ENCODE measurements around the gene MGMT. TPM values are rescaled to one million over a fixed set of nuclear protein-coding genes. Genes with fewer than 3 reads are reported as not detected.
A peak's percentile ranks its signal among the peaks of the same experiment; 100 is the strongest.

MGMT gene
- total RNA-seq, 4 donors from 2014 or later: 25.6 to 32.2 (median 29.5) TPM

DNA sequence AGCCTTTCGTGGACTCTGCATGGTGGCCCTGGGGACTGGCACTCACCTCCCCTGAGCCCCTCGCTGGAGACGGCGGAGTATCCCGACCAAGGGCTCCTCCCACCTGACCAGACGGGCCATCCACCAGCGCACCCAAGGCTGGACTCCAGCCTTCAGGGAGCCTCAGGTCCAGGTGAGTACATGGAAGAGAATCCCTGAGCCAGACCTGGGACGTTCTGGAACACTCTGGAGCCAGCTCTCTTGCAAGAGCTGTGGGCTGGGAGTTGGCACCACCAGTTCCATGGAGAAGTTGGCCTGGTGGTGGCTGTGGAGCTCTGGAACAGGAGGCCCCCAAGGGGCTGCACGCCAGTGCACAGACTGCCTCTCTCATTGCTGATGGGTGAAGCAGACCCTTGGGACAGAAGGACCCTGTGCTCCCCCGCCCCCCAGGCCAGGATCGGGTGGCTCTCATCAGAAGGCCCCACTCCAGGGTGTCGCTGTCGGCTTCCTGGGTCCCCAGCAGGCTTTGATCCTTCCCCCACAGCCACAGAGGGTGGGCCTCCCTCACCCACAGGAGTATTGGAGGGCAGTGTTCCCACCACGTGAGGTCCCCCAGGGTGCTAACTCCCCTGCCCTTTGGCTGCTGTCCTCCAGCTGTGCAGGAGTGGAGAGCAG is 307.2 kb downstream of the MGMT start:
- Histone ChIP-seq H3K4me3 (no peak overlapping the region), H3K27ac (no peak overlapping the region), H3K4me1 (no peaks in the 10 kb centered on the region), H3K9me3 (no peaks in the 10 kb centered on the region), H3K36me3 (peaks cover 8% of the 10 kb centered on the region), H3K27me3 (no peaks in the 10 kb centered on the region)
- WGBS: 80% methylated on average over 8 of the region's 14 CpGs
- peak; percentile 48 to 64 for DNase-seq (ENCODE audit: low spot score in 2 of 2)
- TF ChIP-seq, protein P1, sequence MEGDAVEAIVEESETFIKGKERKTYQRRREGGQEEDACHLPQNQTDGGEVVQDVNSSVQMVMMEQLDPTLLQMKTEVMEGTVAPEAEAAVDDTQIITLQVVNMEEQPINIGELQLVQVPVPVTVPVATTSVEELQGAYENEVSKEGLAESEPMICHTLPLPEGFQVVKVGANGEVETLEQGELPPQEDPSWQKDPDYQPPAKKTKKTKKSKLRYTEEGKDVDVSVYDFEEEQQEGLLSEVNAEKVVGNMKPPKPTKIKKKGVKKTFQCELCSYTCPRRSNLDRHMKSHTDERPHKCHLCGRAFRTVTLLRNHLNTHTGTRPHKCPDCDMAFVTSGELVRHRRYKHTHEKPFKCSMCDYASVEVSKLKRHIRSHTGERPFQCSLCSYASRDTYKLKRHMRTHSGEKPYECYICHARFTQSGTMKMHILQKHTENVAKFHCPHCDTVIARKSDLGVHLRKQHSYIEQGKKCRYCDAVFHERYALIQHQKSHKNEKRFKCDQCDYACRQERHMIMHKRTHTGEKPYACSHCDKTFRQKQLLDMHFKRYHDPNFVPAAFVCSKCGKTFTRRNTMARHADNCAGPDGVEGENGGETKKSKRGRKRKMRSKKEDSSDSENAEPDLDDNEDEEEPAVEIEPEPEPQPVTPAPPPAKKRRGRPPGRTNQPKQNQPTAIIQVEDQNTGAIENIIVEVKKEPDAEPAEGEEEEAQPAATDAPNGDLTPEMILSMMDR (IDR thresholded peaks at IDR 0.05): no peak
- TF ChIP-seq EP300 (IDR thresholded peaks at IDR 0.05): no peak
- no peak for TF ChIP-seq POLR2A (IDR thresholded peaks at IDR 0.05)
- no peak for TF ChIP-seq POLR2AphosphoS5 (IDR thresholded peaks at IDR 0.05)

DNA sequence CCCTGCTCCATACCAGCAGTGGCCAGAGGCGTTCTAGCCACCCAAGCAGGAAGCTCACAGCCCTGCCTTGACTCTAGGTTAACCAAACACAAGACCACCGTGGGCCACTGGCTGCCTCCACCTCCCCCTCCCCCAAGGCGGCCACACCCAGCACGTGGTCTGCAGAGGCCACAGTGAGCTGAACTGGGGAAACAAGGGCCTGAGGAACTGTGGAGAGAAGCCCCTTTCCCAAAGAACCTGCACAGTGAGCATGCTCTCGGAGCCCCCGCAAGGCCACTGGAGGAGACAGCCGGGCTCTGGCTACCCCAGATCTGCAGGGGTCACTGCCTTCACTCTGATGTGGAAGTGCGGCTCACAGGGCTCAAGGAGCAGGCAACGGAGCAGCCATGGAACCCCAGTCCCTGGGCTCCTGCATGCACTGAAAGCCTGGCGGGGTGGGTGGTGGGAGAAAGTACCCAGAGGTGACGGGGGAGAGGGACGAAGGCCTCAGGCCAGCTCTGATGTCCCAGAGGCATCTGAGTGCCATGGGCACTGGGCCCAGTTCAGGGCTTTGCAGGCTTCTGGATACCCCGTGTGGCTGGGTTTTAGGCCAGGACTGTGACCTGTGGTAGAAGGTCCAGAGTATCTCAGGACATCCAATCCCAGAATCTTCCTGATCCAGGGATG is 307.8 kb downstream of the MGMT start:
- no peaks in the 10 kb centered on the region for H3K27me3 ChIP-seq
- peaks cover 2% of the 10 kb centered on the region for H3K36me3 ChIP-seq
- TF ChIP-seq, protein P1 (IDR thresholded peaks at IDR 0.05): no peak
- TF ChIP-seq EP300 (IDR thresholded peaks at IDR 0.05) (no peak), POLR2A (IDR thresholded peaks at IDR 0.05) (no peak), POLR2AphosphoS5 (IDR thresholded peaks at IDR 0.05) (no peak)
- H3K4me1 ChIP-seq: no peaks in the 10 kb centered on the region
- H3K27ac ChIP-seq: no peak overlapping the region
- peak; percentile 30 to 71 for DNase-seq (ENCODE audit: low spot score in 2 of 2)
- H3K9me3 ChIP-seq: no peaks in the 10 kb centered on the region
- WGBS: 100% methylated on average over 3 of the region's 13 CpGs
- no peak overlapping the region for H3K4me3 ChIP-seq

DNA sequence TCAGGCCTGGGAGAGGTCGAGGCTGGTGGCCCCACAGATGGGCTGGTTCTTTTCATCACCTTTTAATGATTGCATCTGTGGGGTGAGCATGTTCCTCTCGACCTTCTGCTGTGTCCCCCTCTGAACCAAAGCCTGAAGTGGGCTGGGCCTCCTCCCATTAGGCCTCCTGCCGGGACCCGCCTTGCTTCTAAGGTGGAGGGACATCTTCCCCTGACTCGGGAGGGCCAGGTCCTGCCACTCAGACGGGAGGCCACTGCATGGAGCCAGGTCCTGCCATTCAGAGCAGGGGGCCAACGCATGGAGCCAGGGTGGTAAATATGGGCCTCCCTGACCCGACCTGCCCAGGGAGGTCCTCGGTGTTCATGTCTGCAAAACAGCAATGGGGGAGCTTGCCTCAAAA is 308.6 kb downstream of the MGMT start:
- Histone ChIP-seq H3K27me3 (no peaks in the 10 kb centered on the region), H3K27ac (no peak overlapping the region), H3K4me3 (no peak overlapping the region), H3K9me3 (no peaks in the 10 kb centered on the region), H3K4me1 (no peaks in the 10 kb centered on the region), H3K36me3 (no peaks in the 10 kb centered on the region)
- 100% methylated on average over 5 of the region's 9 CpGs for WGBS
- TF ChIP-seq EP300 (IDR thresholded peaks at IDR 0.05): no peak
- TF ChIP-seq, protein P1 (IDR thresholded peaks at IDR 0.05): no peak
- no peak for TF ChIP-seq POLR2AphosphoS5 (IDR thresholded peaks at IDR 0.05)
- TF ChIP-seq POLR2A (IDR thresholded peaks at IDR 0.05): no peak
- DNase-seq (ENCODE audit: low spot score in 2 of 2): peak; percentile 40 to 73

DNA sequence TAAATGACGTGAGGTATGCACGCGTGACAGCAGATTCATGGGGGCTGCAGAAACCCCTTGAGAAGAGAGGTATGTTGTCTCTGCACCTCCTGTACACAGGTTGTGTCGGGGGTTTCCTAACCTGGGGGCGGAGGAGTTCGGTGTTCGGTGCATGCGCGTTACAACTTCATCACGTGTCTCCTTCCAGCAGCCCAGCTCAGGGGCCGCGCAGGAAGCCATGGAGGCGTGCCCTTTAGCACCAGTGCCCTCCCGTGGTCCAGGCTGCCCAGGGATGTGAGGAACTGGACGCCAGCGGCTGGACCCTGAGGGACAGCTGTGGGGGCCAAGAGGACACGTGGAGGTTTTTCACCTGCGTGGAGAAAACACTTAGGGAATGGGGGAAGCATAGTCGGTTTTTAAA is 310.6 kb downstream of the MGMT start:
- no peak overlapping the region for H3K4me3 ChIP-seq
- H3K27me3 ChIP-seq: no peaks in the 10 kb centered on the region
- TF ChIP-seq POLR2AphosphoS5 (IDR thresholded peaks at IDR 0.05): no peak
- TF ChIP-seq EP300 (IDR thresholded peaks at IDR 0.05): no peak
- no peak for TF ChIP-seq POLR2A (IDR thresholded peaks at IDR 0.05)
- TF ChIP-seq, protein P1 (IDR thresholded peaks at IDR 0.05): no peak
- no peaks in the 10 kb centered on the region for H3K9me3 ChIP-seq
- H3K36me3 ChIP-seq: no peaks in the 10 kb centered on the region
- no peak overlapping the region for H3K27ac ChIP-seq
- peak in 1 of 2 donors; percentile 52 for DNase-seq (ENCODE audit: low spot score in 2 of 2)
- H3K4me1 ChIP-seq: no peaks in the 10 kb centered on the region
- 95% methylated on average over 18 of the region's 19 CpGs for WGBS

DNA sequence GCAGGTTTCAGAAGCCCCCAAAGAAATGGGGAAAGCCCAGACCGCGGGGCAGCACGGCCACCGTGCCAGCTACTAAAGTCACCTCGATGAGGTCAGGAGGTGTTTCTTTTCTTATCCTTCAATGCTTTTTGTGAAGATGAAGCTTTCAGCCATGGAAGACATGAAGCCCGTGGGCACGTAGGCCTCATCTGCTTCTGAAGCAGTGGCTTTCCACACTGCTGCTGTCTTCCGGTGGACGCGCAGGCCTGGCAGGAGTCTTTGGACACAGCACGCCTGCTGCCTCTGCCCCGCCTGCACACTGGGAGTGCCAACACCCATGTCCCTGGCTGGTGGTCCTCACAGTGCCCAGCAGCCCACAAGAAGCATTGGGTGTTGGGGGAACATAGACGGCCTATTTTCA is 311.5 kb downstream of the MGMT start:
- 97% methylated on average over 11 of the region's 13 CpGs for WGBS
- no peak overlapping the region for H3K4me3 ChIP-seq
- H3K9me3 ChIP-seq: no peaks in the 10 kb centered on the region
- DNase-seq (ENCODE audit: low spot score in 2 of 2): no peak
- no peak overlapping the region for H3K27ac ChIP-seq
- H3K27me3 ChIP-seq: no peaks in the 10 kb centered on the region
- TF ChIP-seq POLR2A (IDR thresholded peaks at IDR 0.05) (no peak), POLR2AphosphoS5 (IDR thresholded peaks at IDR 0.05) (no peak), EP300 (IDR thresholded peaks at IDR 0.05) (no peak)
- TF ChIP-seq, protein P1 (IDR thresholded peaks at IDR 0.05): no peak
- no peaks in the 10 kb centered on the region for H3K36me3 ChIP-seq
- H3K4me1 ChIP-seq: no peaks in the 10 kb centered on the region
